Breast epithelium (tissue), 3 donors: Measurements from ENCODE around the gene TTC6.

Experiments
- CTCF ChIP-seq, 3 donors: fragments of 450-650 bp; IDR thresholded peaks; one replicate each; pipeline ENCODE4 v1.5.1; 2016 to 2017; ENCODE audit warnings: antibody characterized with exemption in 3 of 3, mild to moderate bottlenecking in 3 of 3, moderate library complexity in 3 of 3
- POLR2A ChIP-seq: fragments of 450-650 bp; IDR thresholded peaks from one replicate; pipeline ENCODE4 v1.6.1; 2016; ENCODE audit warnings: antibody characterized with exemption, mild to moderate bottlenecking, moderate library complexity
- POLR2AphosphoS5 ChIP-seq, 3 donors: sonication (generic); formaldehyde crosslinking; IDR thresholded peaks; one replicate each; pipeline ENCODE4 v1.6.1; 2017; ENCODE audit warnings: antibody characterized with exemption in 3 of 3

- TF ChIP-seq POLR2A (no peak), CTCF (IDR thresholded peaks at IDR 0.05) (no peak), POLR2AphosphoS5 (IDR thresholded peaks at IDR 0.05) (no peak)
Measured at GRCh38 chr14:37625597-37626595, 30.5 kb downstream of the TTC6 start.
